ENCODE data around the gene THOC5. TPM values are rescaled to one million over a fixed set of nuclear protein-coding genes. Genes with fewer than 3 reads are reported as not detected.

The THOC5 gene
- total RNA-seq, 1 donor from 2014 or later, result 76.4 TPM

GRCh38 chr22:29458551-29458950 lies 95.0 kb downstream of the THOC5 start:
- H3K36me3 Mint-ChIP-seq (ENCODE audit: low read depth, unreplicated experiment), result no peaks in the 10 kb centered on the region
- no peak overlapping the region for H3K4me3 Mint-ChIP-seq (ENCODE audit: unreplicated experiment)
- H3K27ac Mint-ChIP-seq (ENCODE audit: unreplicated experiment), result no peak overlapping the region
- H3K27me3 Mint-ChIP-seq (ENCODE audit: unreplicated experiment), result no peaks in the 10 kb centered on the region
- no peak for TF ChIP-seq CTCF (IDR thresholded peaks at IDR 0.05; ENCODE audit: unreplicated experiment)
- H3K4me1 Mint-ChIP-seq (ENCODE audit: unreplicated experiment), result no peaks in the 10 kb centered on the region
- no peak for DNase-seq (ENCODE audit: low spot score)
- no peaks in the 10 kb centered on the region for H3K9me3 Mint-ChIP-seq (ENCODE audit: unreplicated experiment)

- Mint-ChIP-seq H3K36me3 (ENCODE audit: low read depth, unreplicated experiment) (no peaks in the 10 kb centered on the region), H3K27me3 (ENCODE audit: unreplicated experiment) (peaks cover 1% of the 10 kb centered on the region), H3K27ac (ENCODE audit: unreplicated experiment) (no peak overlapping the region), H3K9me3 (ENCODE audit: unreplicated experiment) (no peaks in the 10 kb centered on the region), H3K4me3 (ENCODE audit: unreplicated experiment) (no peak overlapping the region), H3K4me1 (ENCODE audit: unreplicated experiment) (no peaks in the 10 kb centered on the region)
- peak; percentile 49 for DNase-seq (ENCODE audit: low spot score)
- no peak for TF ChIP-seq CTCF (IDR thresholded peaks at IDR 0.05; ENCODE audit: unreplicated experiment)
Observed at GRCh38 chr22:29457730-29458129, 95.8 kb downstream of the THOC5 start.

GRCh38 chr22:29456211-29456671 lies 97.3 kb downstream of the THOC5 start:
- no peaks in the 10 kb centered on the region for H3K4me1 Mint-ChIP-seq (ENCODE audit: unreplicated experiment)
- H3K27ac Mint-ChIP-seq (ENCODE audit: unreplicated experiment), result no peak overlapping the region
- H3K9me3 Mint-ChIP-seq (ENCODE audit: unreplicated experiment), result no peaks in the 10 kb centered on the region
- peaks cover 1% of the 10 kb centered on the region for H3K27me3 Mint-ChIP-seq (ENCODE audit: unreplicated experiment)
- H3K4me3 Mint-ChIP-seq (ENCODE audit: unreplicated experiment), result no peak overlapping the region
- no peak for DNase-seq (ENCODE audit: low spot score)
- H3K36me3 Mint-ChIP-seq (ENCODE audit: low read depth, unreplicated experiment), result no peaks in the 10 kb centered on the region
- TF ChIP-seq CTCF (IDR thresholded peaks at IDR 0.05; ENCODE audit: unreplicated experiment), result no peak

Other genes starting within 250 kb of the THOC5 start
- gene GAS2L1, start 247.1 kb downstream of the THOC5 start, total RNA-seq (ENCODE audit: unreplicated experiment), result 33.6 TPM
- gene RASL10A, start 238.1 kb downstream of the THOC5 start, total RNA-seq (ENCODE audit: unreplicated experiment), result 30.1 TPM
- gene AP1B1, start 165.2 kb downstream of the THOC5 start, total RNA-seq (ENCODE audit: unreplicated experiment), result 316 TPM
- gene RFPL1, start 115.2 kb downstream of the THOC5 start, total RNA-seq (ENCODE audit: unreplicated experiment), result not detected
- gene NEFH, start 73.5 kb downstream of the THOC5 start, total RNA-seq (ENCODE audit: unreplicated experiment), result 18.2 TPM
- 78.0 TPM for gene NIPSNAP1, start 27.4 kb upstream of the THOC5 start, total RNA-seq (ENCODE audit: unreplicated experiment)
- 44.3 TPM for gene NF2, start 49.9 kb upstream of the THOC5 start, total RNA-seq (ENCODE audit: unreplicated experiment)
- gene CABP7, start 166.2 kb upstream of the THOC5 start, total RNA-seq (ENCODE audit: unreplicated experiment), result not detected
- 20.2 TPM for gene ZMAT5, start 213.2 kb upstream of the THOC5 start, total RNA-seq (ENCODE audit: unreplicated experiment)
- 84.6 TPM for gene UQCR10, start 213.6 kb upstream of the THOC5 start, total RNA-seq (ENCODE audit: unreplicated experiment)